Skeletal muscle cell (primary cell): ENCODE results near the gene PDIK1L.

ENCODE experiments used
- DNase-seq: peaks from one replicate; pipeline ENCODE4 v3.0.0-alpha.2; 2010; ENCODE audit warnings: low read depth
- H3K4me3 ChIP-seq: 2 replicates; pipeline ENCODE4 v1.5.1; 2011; ENCODE audit warnings: low read depth, mild to moderate bottlenecking, control low read depth, low read length, moderate library complexity

Gene PDIK1L

GRCh38 chr1:26111530-26112406 lies at the start of gene PDIK1L:
TSS of gene PDIK1L (plus strand) at chr1:26111824. CDS start at chr1:26114309, 2,485 bp downstream.
- peak within 1 kb of the TSS; percentile 97 for H3K4me3 ChIP-seq
- peak; percentile 90 for DNase-seq

DNA sequence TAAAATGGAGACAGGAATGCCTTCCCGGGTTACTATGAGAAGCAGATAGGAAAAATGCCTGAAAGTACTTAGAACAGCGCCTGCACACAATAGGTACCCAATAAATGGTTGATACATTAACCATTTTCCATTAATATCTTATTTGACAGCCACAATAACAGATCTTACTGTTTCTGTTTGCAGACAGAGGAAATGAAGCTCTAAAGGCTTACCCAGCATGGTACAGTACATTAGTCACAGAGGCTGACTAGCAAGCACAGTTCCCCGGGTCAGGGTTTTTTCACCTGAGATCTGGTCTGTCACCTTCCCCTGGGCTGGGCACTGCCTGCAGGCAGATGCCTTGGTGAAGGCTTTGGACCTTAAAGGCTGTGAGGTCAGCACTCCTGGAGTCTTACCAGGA lies 47.1 kb upstream of the PDIK1L start:
- no peak overlapping the region for H3K4me3 ChIP-seq

GRCh38 chr1:26066160-26066559 lies 45.5 kb upstream of the PDIK1L start:
- no peak for DNase-seq
- no peak overlapping the region for H3K4me3 ChIP-seq

More for the DNA sequence above, 47.1 kb upstream of the PDIK1L start:
- no peak for DNase-seq

DNA sequence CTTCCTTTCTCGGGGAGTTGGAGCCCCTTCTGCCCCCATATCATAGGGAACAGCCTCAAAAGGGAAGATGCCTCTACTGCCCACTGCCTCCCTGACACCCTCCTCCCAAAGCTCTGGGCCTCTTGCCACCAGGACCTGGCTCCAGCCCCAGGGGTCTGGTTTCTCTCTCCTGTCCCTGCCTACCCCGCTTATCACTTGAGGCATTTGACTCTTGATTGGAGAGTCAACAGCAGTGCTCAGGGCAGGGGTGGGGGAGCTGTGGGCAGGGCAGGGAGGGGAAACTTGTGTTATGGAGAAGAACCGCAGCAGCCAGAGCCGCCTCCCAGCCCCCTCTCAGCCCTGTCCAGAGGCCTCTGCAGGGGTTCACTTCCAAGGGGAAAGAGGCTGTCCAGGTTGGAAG lies 44.8 kb upstream of the PDIK1L start:
- no peak overlapping the region for H3K4me3 ChIP-seq
- DNase-seq, result no peak

- peak; percentile 1 for DNase-seq
- H3K4me3 ChIP-seq, result no peak within 1 kb of the TSS
These were observed 44.2 kb upstream of the PDIK1L start, which contains the start of gene TRIM63 for GRCh38 chr1:26067432-26067911. TSS of gene TRIM63 (minus strand) at chr1:26067630. CDS start at chr1:26067494, 136 bp downstream.

DNA sequence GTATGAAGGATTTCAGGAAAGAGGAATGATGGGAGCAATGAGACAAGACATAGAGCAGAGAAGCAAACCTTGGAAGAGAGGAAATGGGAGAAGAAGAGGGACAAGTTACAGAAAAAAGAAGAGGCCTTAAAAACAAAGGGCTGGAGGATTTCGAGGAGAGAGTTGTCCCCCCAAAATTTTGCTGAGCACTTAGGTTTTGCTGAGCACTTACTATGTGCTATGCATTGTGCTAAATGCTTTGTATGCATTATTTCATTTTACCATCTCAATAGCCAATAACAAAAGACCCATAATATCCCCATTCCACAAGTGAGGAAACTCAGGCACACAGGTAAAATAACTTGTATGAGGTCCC lies 41.7 kb upstream of the PDIK1L start:
- no peak for DNase-seq
- H3K4me3 ChIP-seq, result no peak overlapping the region

- no peak overlapping the region for H3K4me3 ChIP-seq
- DNase-seq, result no peak
These were observed 41.2 kb upstream of the PDIK1L start for GRCh38 chr1:26070296-26070962.

DNA sequence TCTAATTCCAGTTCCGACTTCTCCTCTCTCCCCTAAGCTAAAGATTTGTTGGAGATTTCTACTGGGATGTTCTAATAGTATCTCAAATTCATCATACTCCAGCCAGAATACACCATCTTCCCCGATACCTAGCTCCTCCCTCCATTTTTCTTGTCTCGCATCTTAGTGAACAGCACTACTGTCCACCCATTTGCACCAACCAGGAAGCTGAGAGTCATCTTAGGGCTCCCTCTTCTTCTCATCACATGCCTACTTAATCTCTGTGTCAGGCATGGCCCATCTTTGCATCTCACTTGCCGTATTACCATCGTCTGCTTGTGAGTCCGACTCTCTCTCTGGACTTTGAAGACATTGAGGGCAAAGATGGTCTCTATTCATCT lies 40.7 kb upstream of the PDIK1L start:
- no peak for DNase-seq
- no peak overlapping the region for H3K4me3 ChIP-seq

DNA sequence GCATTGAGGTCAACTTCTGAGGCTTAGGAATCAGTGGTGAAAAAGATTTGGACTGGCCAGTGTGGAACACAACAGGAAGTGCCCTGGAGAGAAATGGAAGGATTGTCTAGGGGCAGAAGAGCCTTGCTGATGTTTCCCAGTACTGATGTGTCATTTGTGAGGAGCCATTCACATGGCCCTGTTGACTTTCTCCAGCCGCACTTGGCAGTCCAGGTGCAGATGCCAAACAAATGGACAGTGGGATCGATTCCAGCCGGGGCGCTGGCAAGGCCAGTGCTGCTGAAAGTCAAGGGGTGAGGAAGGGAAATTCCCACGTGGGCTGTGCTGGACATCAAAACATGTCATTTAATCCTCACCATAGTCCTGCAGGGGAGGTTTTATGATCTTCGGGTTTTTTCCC lies 39.3 kb upstream of the PDIK1L start:
- no peak for DNase-seq
- no peak overlapping the region for H3K4me3 ChIP-seq

DNA sequence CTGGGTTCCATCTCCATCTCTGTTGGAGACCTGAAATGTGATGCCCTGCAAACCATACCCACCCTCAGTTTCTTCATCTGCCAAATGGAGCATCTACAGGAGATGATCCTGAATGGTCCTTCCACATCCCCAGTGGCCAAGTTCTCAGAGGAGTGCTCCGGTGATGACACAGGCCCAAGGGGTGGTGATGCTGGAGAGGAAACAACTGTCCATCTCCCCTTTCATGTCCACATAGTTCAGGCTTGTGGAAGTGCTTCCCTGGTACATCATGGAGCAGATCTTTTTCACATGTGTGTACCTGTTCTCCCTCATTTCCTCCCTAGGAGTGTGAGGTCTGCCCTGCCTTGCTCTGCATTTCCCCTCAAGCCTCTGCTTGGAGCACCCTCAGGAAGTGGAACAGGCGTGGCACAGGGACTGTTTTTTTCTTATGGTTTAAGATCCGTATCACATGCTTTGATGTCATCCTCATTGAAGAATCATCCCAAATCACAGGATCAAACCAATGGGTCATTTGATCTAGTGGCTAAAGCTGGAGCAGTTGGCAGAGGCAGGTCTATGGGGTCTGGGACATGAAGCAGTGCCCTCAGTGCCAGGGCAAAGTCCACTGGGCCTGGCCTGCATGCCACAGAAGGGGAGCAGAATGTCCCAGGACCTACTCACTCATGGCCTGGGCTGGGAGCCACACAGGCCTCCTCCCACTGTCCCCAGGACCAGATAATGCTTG lies 36.0 kb upstream of the PDIK1L start:
- no peak overlapping the region for H3K4me3 ChIP-seq
- no peak for DNase-seq

DNA sequence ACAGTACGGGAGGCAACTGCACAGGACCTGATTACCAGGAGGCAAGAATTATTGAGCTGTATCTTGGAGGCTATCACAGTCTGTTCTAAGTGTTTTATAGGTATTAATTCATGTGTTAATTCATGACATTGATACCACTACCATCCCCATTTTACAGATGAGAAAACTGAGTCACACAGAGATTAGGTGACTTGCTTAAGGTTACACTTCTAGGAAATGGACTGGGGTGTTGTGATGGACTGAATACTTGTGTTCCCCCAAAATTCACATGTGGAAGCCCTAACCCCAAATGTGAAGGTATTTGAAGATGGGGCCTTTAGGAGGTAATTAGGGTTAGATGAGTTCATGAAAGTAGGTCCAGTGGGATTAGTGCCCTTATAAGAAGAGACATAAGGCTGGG lies 34.1 kb upstream of the PDIK1L start:
- H3K4me3 ChIP-seq, result no peak overlapping the region
- DNase-seq, result no peak

DNA sequence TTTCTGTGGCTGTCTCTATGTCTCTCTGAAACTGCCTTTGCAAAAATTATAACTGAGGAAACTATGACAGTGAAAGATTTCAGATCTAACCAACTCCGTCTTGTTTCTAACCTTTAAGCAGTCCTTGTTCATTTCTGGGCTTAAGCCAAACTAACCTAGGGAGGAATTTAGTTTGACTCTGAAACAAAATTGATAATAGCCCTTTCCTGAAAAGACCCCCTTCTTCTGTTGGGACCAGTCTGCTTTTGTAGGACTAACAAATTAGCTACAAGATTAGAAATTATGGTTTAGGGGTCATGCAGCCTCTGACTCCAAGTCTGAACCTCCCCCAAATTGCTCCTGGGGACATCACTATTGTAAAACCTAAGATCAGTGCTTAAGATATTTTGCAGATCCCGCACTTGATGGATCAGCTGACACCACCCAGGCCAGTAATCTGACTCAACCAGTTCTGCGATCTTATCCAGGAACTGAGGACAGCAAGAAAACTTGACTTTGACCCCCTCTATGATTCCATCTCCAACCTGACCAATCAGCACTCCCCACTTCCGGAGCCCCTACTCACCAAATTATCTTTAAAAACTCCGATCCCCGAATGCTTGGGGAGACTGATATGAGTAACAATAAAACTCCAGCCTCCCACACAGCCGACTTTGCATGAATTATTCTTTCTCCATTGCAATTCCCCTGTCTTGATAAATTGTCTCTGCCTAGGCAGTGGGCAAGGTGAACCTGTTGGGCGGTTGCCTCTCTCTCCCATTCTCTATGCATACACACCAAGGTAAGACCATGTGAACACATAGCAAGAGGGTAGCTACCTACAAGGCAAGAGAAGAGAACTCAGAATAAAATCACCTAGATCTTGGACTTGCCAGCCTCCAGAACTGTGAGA lies 33.1 kb upstream of the PDIK1L start:
- no peak for DNase-seq

GRCh38 chr1:26079178-26079563 lies 32.5 kb upstream of the PDIK1L start:
- H3K4me3 ChIP-seq, result no peak overlapping the region
- DNase-seq, result no peak

More for the DNA sequence above, 33.1 kb upstream of the PDIK1L start:
- H3K4me3 ChIP-seq, result no peak overlapping the region

GRCh38 chr1:26079960-26080814 lies 31.4 kb upstream of the PDIK1L start:
- H3K4me3 ChIP-seq, result no peak overlapping the region
- no peak for DNase-seq

- H3K4me3 ChIP-seq, result no peak overlapping the region
- no peak for DNase-seq
These were observed 30.2 kb upstream of the PDIK1L start for GRCh38 chr1:26081267-26082019.

GRCh38 chr1:26082020-26082350 lies 29.6 kb upstream of the PDIK1L start:
- DNase-seq, result no peak
- H3K4me3 ChIP-seq, result no peak overlapping the region

- no peak for DNase-seq
- H3K4me3 ChIP-seq, result no peak overlapping the region
These were observed 28.4 kb upstream of the PDIK1L start for GRCh38 chr1:26083208-26083607.

GRCh38 chr1:26084091-26084561 lies 27.5 kb upstream of the PDIK1L start:
- H3K4me3 ChIP-seq, result no peak overlapping the region
- no peak for DNase-seq
